H9 (cell line): Measurements from ENCODE around the gene COL28A1. TPM values are rescaled to one million over a fixed set of nuclear protein-coding genes. Genes with fewer than 3 reads are reported as not detected.

Experiments used
- DNase-seq: peaks from one replicate; pipeline ENCODE4 v3.0.0-alpha.2; 2017
- H2AFZ ChIP-seq: one replicate; pipeline ENCODE4 v1.6.1; 2013; ENCODE audit warnings: mild to moderate bottlenecking, low read length, control low read depth, moderate library complexity
- H2AK5ac ChIP-seq: 2 replicates; pipeline ENCODE4 v1.6.1; 2013; ENCODE audit warnings: low read length, control low read depth, mixed read lengths; ENCODE audit not compliant: insufficient read length
- H2BK120ac ChIP-seq: one replicate; pipeline ENCODE4 v1.6.1; 2013; ENCODE audit warnings: low read depth, mild to moderate bottlenecking, low read length, control low read depth, inconsistent platforms; ENCODE audit not compliant: poor library complexity, severe bottlenecking
- H2BK12ac ChIP-seq: 2 replicates; pipeline ENCODE4 v1.6.1; 2013; ENCODE audit warnings: low read length, control low read depth, mixed read lengths, low read depth; ENCODE audit not compliant: insufficient read length
- H2BK15ac ChIP-seq: 2 replicates; pipeline ENCODE4 v1.6.1; 2013; ENCODE audit warnings: low read depth, low read length, control low read depth
- H2BK20ac ChIP-seq: one replicate; pipeline ENCODE4 v1.6.1; 2013; ENCODE audit warnings: low read depth, mild to moderate bottlenecking, low read length, control low read depth, inconsistent platforms; ENCODE audit not compliant: poor library complexity, severe bottlenecking
- H2BK5ac ChIP-seq: 2 replicates; pipeline ENCODE4 v1.6.1; 2013; ENCODE audit warnings: low read length, control low read depth, mixed read lengths; ENCODE audit not compliant: insufficient read length
- H3K14ac ChIP-seq: 2 replicates; pipeline ENCODE4 v1.6.1; 2013; ENCODE audit warnings: low read length, control low read depth; ENCODE audit not compliant: insufficient read depth
- H3K18ac ChIP-seq: 2 replicates; pipeline ENCODE4 v1.6.1; 2013; ENCODE audit warnings: low read depth, mild to moderate bottlenecking, mixed read lengths, low read length, control low read depth; ENCODE audit not compliant: insufficient read length
- H3K23ac ChIP-seq: 2 replicates; pipeline ENCODE4 v1.6.1; 2013; ENCODE audit warnings: low read length, control low read depth, mixed read lengths, low read depth; ENCODE audit not compliant: insufficient read length
- H3K23me2 ChIP-seq: 2 replicates; pipeline ENCODE4 v1.6.1; 2013; ENCODE audit warnings: low read depth, mild to moderate bottlenecking, mixed read lengths, low read length, control low read depth; ENCODE audit not compliant: insufficient read length, poor library complexity, severe bottlenecking
- H3K27ac ChIP-seq: 2 replicates; pipeline ENCODE4 v1.5.1; 2013; ENCODE audit warnings: low read length, control low read depth, mixed read lengths, low read depth; ENCODE audit not compliant: insufficient read length
- H3K27me3 ChIP-seq: 2 replicates; pipeline ENCODE4 v1.6.1; 2013; ENCODE audit warnings: low read length, control low read depth, inconsistent platforms; ENCODE audit not compliant: insufficient read depth
- H3K4ac ChIP-seq: 2 replicates; pipeline ENCODE4 v1.6.1; 2013; ENCODE audit warnings: low read depth, mild to moderate bottlenecking, control low read depth, inconsistent platforms, low read length, moderate library complexity
- H3K4me1 ChIP-seq: 2 replicates; pipeline ENCODE4 v1.6.1; 2013; ENCODE audit warnings: low read length, control low read depth, inconsistent platforms; ENCODE audit not compliant: insufficient read depth
- H3K4me2 ChIP-seq: 2 replicates; pipeline ENCODE4 v1.6.1; 2013; ENCODE audit warnings: low read length, control low read depth, mixed read lengths; ENCODE audit not compliant: insufficient read length, insufficient read depth
- H3K56ac ChIP-seq: 2 replicates; pipeline ENCODE4 v1.6.1; 2013; ENCODE audit warnings: low read depth, mild to moderate bottlenecking, mixed read lengths, low read length, control low read depth; ENCODE audit not compliant: insufficient read length
- H3K79me1 ChIP-seq: 2 replicates; pipeline ENCODE4 v1.6.1; 2013; ENCODE audit warnings: low read depth, mild to moderate bottlenecking, moderate library complexity, low read length, control low read depth, inconsistent platforms; ENCODE audit not compliant: insufficient read depth, poor library complexity, severe bottlenecking
- H3K79me2 ChIP-seq: 2 replicates; pipeline ENCODE4 v1.6.1; 2013; ENCODE audit warnings: low read length, control low read depth, inconsistent platforms; ENCODE audit not compliant: insufficient read depth
- H3K9ac ChIP-seq: 2 replicates; pipeline ENCODE4 v1.6.1; 2013; ENCODE audit warnings: low read length, control low read depth, mixed read lengths; ENCODE audit not compliant: insufficient read length; ENCODE audit errors: extremely low read depth
- H3K9me3 ChIP-seq: one replicate; pipeline ENCODE4 v1.6.1; 2013; ENCODE audit warnings: low read depth, low read length, inconsistent platforms; ENCODE audit not compliant: control insufficient read depth
- H3T11ph ChIP-seq: one replicate; pipeline ENCODE4 v1.6.1; 2013; ENCODE audit warnings: mild to moderate bottlenecking, low read length, control low read depth, inconsistent platforms
- H4K20me1 ChIP-seq: one replicate; pipeline ENCODE4 v1.6.1; 2013; ENCODE audit not compliant: control insufficient read depth, insufficient read length, insufficient read depth
- H4K5ac ChIP-seq: 2 replicates; pipeline ENCODE4 v1.6.1; 2013; ENCODE audit warnings: low read depth, mild to moderate bottlenecking, mixed read lengths, low read length, control low read depth; ENCODE audit not compliant: insufficient read length
- H4K8ac ChIP-seq: replicated peaks from 2 replicates; pipeline ENCODE4 v1.6.1; 2013; ENCODE audit warnings: low read length, control low read depth, mixed read lengths, low read depth; ENCODE audit not compliant: insufficient read length
- H4K91ac ChIP-seq: 2 replicates; pipeline ENCODE4 v1.6.1; 2013; ENCODE audit warnings: low read depth, mild to moderate bottlenecking, moderate library complexity, mixed read lengths, low read length, control low read depth; ENCODE audit not compliant: insufficient read length
- H3K27ac Mint-ChIP-seq, 3 experiments: 2 replicates in 2 of 3; 3 replicates in 1 of 3; pipeline ENCODE4 v1.8.0; 2020 to 2021; ENCODE audit warnings: mixed read lengths in 3 of 3, mild to moderate bottlenecking in 1 of 3, moderate library complexity in 1 of 3
- H3K27me3 Mint-ChIP-seq: 2 replicates; pipeline ENCODE4 v1.8.0; 2021; ENCODE audit warnings: low read depth, mild to moderate bottlenecking, moderate library complexity, mixed read lengths
- H3K36me3 Mint-ChIP-seq, 3 experiments: 2 replicates in 2 of 3; 3 replicates in 1 of 3; pipeline ENCODE4 v1.8.0; 2020 to 2021; ENCODE audit warnings: low read depth in 3 of 3, mixed read lengths in 3 of 3; ENCODE audit not compliant: insufficient read depth in 1 of 3
- H3K4me1 Mint-ChIP-seq, 2 experiments: 2 replicates each; pipeline ENCODE4 v1.8.0; 2020; ENCODE audit warnings: mixed read lengths in 2 of 2
- H3K4me3 Mint-ChIP-seq, 2 experiments: 2 replicates in 1 of 2; 3 replicates in 1 of 2; pipeline ENCODE4 v1.8.0; 2020 to 2021; ENCODE audit warnings: mild to moderate bottlenecking in 2 of 2, mixed read lengths in 2 of 2, moderate library complexity in 1 of 2
- H3K9me3 Mint-ChIP-seq, 2 experiments: 2 replicates in 1 of 2; 3 replicates in 1 of 2; pipeline ENCODE4 v1.8.0; 2020; ENCODE audit warnings: mild to moderate bottlenecking in 2 of 2, mixed read lengths in 2 of 2, moderate library complexity in 1 of 2
- CTCF ChIP-seq: fragments of 200-600 bp; sonication (generic); conservative IDR thresholded peaks from 3 replicates; pipeline ENCODE4 v1.8.0; 2021; ENCODE audit warnings: antibody characterized with exemption, mild to moderate bottlenecking
- WGBS: extraction: QIAGEN DNeasy Blood & Tissue Kit; methylation state at CpG from one replicate; pipeline ENCODE4 v1.1.7; 2013; ENCODE audit warnings: missing lambda C conversion rate, low lambda C conversion rate, mixed read lengths; ENCODE audit not compliant: insufficient read length; ENCODE audit errors: extremely low coverage; 5-methylcytosine and 5-hydroxymethylcytosine counted together
- total RNA-seq: library from RNA; stranded (reverse); gene quantifications from 2 replicates; pipeline ENCODE4 v1.2.1, GENCODE V29; 2021

Gene COL28A1
- total RNA-seq, 1 experiment from 2014 or later, result 0.66 TPM

- Histone ChIP-seq H3K9ac (no peak overlapping the region), H4K8ac (no peak overlapping the region)
These were observed 86.6 kb downstream of the COL28A1 start for GRCh38 chr7:7449055-7449454.

More at GRCh38 chr7:7449055-7449454, 86.6 kb downstream of the COL28A1 start:
- no peak overlapping the region for H3T11ph ChIP-seq
- H3K4me2 ChIP-seq, result no peak overlapping the region
- WGBS, result no CpG with 5 or more reads among the region's 1 CpG
- H3K56ac ChIP-seq, result no peak overlapping the region
- no peaks in the 10 kb centered on the region for H3K27me3 ChIP-seq
- Mint-ChIP-seq H3K4me1 (peaks cover 0 to 2% of the 10 kb centered on the region in 2 experiments; a peak in 1 of 4 replicates), H3K4me3 (no peak overlapping the region), H3K27me3 (no peaks in the 10 kb centered on the region), H3K27ac (no peak overlapping the region), H3K9me3 (peaks cover 29 to 32% of the 10 kb centered on the region in 2 experiments), H3K36me3 (peaks cover 9 to 40% (median 21%) of the 10 kb centered on the region in 3 experiments)
- no peak for DNase-seq
- H2BK15ac ChIP-seq, result no peak overlapping the region
- H2BK12ac ChIP-seq, result no peak overlapping the region
- H2BK20ac ChIP-seq, result no peak overlapping the region
- no peak overlapping the region for H4K5ac ChIP-seq
- TF ChIP-seq CTCF, result no peak
- H3K4me1 ChIP-seq, result no peaks in the 10 kb centered on the region
- H3K18ac ChIP-seq, result no peak overlapping the region
- no peak overlapping the region for H3K23ac ChIP-seq
- H3K9me3 ChIP-seq, result no peaks in the 10 kb centered on the region
- no peak overlapping the region for H3K27ac ChIP-seq
- H4K20me1 ChIP-seq, result no peaks in the 10 kb centered on the region
- H3K4ac ChIP-seq, result no peak overlapping the region
- H4K91ac ChIP-seq, result no peak overlapping the region
- no peaks in the 10 kb centered on the region for H3K79me2 ChIP-seq
- H2BK5ac ChIP-seq, result no peak overlapping the region
- no peaks in the 10 kb centered on the region for H3K23me2 ChIP-seq
- H2BK120ac ChIP-seq, result no peak overlapping the region
- H2AFZ ChIP-seq, result no peak overlapping the region
- H3K14ac ChIP-seq, result no peak overlapping the region
- no peak overlapping the region for H2AK5ac ChIP-seq
- no peaks in the 10 kb centered on the region for H3K79me1 ChIP-seq
